Tibial nerve (tissue), 3 donors: Measurements from ENCODE around the gene NUCKS1.

Source experiments
- CTCF ChIP-seq, 5 experiments: fragments of 200-600 bp in 3 of 5; fragments of 450-650 bp in 2 of 5; sonication (generic) in 3 of 5; IDR thresholded peaks; one replicate each; pipeline ENCODE4 v1.5.1; 2016 to 2019; ENCODE audit warnings: antibody characterized with exemption in 5 of 5, mild to moderate bottlenecking in 3 of 5, moderate library complexity in 2 of 5
- POLR2A ChIP-seq, 2 donors: fragments of 450-650 bp; IDR thresholded peaks; one replicate each; pipeline ENCODE4 v1.6.1; 2017; ENCODE audit warnings: antibody characterized with exemption in 2 of 2, mild to moderate bottlenecking in 2 of 2, moderate library complexity in 2 of 2

DNA sequence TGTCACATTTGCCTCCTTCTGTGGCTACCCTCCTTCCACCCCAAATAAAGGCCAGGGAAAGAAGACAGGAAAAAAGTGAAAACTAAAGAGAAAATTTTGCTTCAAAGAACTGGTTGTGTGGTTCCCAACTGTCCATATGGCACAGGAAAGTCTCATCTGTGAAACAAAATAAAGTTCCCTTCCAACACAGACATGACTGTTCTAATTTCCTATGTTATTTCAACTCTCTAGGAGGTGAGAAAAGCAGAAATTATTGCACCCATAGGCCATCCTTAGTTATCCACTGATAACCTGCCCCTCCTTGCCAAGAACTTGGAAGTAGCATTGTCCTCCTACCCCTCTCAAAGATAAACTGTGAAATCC is 33.4 kb upstream of the NUCKS1 start:
- TF ChIP-seq POLR2A (IDR thresholded peaks at IDR 0.05), result no peak
- TF ChIP-seq CTCF (IDR thresholded peaks at IDR 0.05), result no peak
